Measurements from ENCODE around the gene SHC1.
A peak's percentile ranks its signal among the peaks of the same experiment; 100 is the strongest.

Gene SHC1

GRCh38 chr1:154956544-154956941 lies 14.0 kb downstream of the SHC1 start (continued):
- TF ChIP-seq, protein P1, sequence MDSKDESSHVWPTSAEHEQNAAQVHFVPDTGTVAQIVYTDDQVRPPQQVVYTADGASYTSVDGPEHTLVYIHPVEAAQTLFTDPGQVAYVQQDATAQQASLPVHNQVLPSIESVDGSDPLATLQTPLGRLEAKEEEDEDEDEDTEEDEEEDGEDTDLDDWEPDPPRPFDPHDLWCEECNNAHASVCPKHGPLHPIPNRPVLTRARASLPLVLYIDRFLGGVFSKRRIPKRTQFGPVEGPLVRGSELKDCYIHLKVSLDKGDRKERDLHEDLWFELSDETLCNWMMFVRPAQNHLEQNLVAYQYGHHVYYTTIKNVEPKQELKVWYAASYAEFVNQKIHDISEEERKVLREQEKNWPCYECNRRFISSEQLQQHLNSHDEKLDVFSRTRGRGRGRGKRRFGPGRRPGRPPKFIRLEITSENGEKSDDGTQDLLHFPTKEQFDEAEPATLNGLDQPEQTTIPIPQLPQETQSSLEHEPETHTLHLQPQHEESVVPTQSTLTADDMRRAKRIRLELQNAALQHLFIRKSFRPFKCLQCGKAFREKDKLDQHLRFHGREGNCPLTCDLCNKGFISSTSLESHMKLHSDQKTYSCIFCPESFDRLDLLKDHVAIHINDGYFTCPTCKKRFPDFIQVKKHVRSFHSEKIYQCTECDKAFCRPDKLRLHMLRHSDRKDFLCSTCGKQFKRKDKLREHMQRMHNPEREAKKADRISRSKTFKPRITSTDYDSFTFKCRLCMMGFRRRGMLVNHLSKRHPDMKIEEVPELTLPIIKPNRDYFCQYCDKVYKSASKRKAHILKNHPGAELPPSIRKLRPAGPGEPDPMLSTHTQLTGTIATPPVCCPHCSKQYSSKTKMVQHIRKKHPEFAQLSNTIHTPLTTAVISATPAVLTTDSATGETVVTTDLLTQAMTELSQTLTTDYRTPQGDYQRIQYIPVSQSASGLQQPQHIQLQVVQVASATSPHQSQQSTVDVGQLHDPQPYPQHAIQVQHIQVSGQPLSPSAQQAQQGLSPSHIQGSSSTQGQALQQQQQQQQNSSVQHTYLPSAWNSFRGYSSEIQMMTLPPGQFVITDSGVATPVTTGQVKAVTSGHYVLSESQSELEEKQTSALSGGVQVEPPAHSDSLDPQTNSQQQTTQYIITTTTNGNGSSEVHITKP (tag by site-specific recombination; IDR thresholded peaks at IDR 0.05), result no peak
- no peak for TF ChIP-seq ZEB2 (tag by site-specific recombination; IDR thresholded peaks at IDR 0.05)
- TF ChIP-seq, protein P2, sequence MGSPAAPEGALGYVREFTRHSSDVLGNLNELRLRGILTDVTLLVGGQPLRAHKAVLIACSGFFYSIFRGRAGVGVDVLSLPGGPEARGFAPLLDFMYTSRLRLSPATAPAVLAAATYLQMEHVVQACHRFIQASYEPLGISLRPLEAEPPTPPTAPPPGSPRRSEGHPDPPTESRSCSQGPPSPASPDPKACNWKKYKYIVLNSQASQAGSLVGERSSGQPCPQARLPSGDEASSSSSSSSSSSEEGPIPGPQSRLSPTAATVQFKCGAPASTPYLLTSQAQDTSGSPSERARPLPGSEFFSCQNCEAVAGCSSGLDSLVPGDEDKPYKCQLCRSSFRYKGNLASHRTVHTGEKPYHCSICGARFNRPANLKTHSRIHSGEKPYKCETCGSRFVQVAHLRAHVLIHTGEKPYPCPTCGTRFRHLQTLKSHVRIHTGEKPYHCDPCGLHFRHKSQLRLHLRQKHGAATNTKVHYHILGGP (tag by site-specific recombination; IDR thresholded peaks at IDR 0.05), result no peak
- 0 out of 2 replicates have a peak, but pooled peaks have one; percentile 9 for TF ChIP-seq ZNF600 (tag by site-specific recombination; IDR thresholded peaks at IDR 0.05)
- TF ChIP-seq ZNF433 (tag by site-specific recombination; IDR thresholded peaks at IDR 0.05; ENCODE audit: low read depth), result no peak
- TF ChIP-seq ZFP69B (tag by site-specific recombination; IDR thresholded peaks at IDR 0.05), result no peak

GRCh38 chr1:154955718-154956543 lies 14.6 kb downstream of the SHC1 start, which contains the start of gene PBXIP1:
Gene PBXIP1, minus strand, starts transcription at chr1:154956099. Its CDS starts 2,378 bp downstream, at chr1:154953721.
- CTCF ChIA-PET, result interaction anchor here (0.6 to 3.0 kb wide), 15 partner anchors 9 to 129 kb away, joined by 3 to 10 read pairs (median 5); partner anchors contain the start of genes ADAM15, FLAD1 and PMVK
- Histone ChIP-seq H3K27ac (ENCODE audit: extremely low read depth, low read depth, low read length) (no peak within 1 kb of the TSS), H3K4me1 (ENCODE audit: control insufficient read depth, insufficient read depth, low read length) (peaks cover 5% of the 10 kb centered on the region; the same call in 1 of the 2 replicates)
- TF ChIP-seq ZNF140 (tag by site-specific recombination; IDR thresholded peaks at IDR 0.05), result no peak
- TF ChIP-seq, protein P3, sequence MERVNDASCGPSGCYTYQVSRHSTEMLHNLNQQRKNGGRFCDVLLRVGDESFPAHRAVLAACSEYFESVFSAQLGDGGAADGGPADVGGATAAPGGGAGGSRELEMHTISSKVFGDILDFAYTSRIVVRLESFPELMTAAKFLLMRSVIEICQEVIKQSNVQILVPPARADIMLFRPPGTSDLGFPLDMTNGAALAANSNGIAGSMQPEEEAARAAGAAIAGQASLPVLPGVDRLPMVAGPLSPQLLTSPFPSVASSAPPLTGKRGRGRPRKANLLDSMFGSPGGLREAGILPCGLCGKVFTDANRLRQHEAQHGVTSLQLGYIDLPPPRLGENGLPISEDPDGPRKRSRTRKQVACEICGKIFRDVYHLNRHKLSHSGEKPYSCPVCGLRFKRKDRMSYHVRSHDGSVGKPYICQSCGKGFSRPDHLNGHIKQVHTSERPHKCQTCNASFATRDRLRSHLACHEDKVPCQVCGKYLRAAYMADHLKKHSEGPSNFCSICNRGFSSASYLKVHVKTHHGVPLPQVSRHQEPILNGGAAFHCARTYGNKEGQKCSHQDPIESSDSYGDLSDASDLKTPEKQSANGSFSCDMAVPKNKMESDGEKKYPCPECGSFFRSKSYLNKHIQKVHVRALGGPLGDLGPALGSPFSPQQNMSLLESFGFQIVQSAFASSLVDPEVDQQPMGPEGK (tag by site-specific recombination; IDR thresholded peaks at IDR 0.05), result peak; percentile 48; the same call in 1 of the 2 replicates
- TF ChIP-seq SP2 (tag by site-specific recombination; IDR thresholded peaks at IDR 0.05), result peak; percentile 91
- TF ChIP-seq ZNF76 (tag by site-specific recombination; IDR thresholded peaks at IDR 0.05; ENCODE audit: borderline replicate concordance, low read depth), result 0 out of 2 replicates have a peak, but pooled peaks have one; percentile 24
- 0 out of 2 replicates have a peak, but pooled peaks have one; percentile 29 for TF ChIP-seq ZXDB (tag by site-specific recombination; IDR thresholded peaks at IDR 0.05)
- TF ChIP-seq ZFP69B (tag by site-specific recombination; IDR thresholded peaks at IDR 0.05), result no peak
- peak; percentile 75 for TF ChIP-seq GLIS2 (tag by site-specific recombination; IDR thresholded peaks at IDR 0.05)
- TF ChIP-seq ZBTB20 (tag by site-specific recombination; IDR thresholded peaks at IDR 0.05), result peak; percentile 67
- peak; percentile 82 for TF ChIP-seq ZNF366 (tag by site-specific recombination; conservative IDR thresholded peaks at IDR 0.05)
- peak; percentile 13; the same call in 1 of the 2 replicates for TF ChIP-seq ZBTB8A (tag by site-specific recombination; IDR thresholded peaks at IDR 0.05)
- peak; percentile 20; the same call in 1 of the 2 replicates for TF ChIP-seq CTCF (tag by site-specific recombination; IDR thresholded peaks at IDR 0.05)
- TF ChIP-seq ZNF155 (tag by site-specific recombination; IDR thresholded peaks at IDR 0.05), result no peak
- TF ChIP-seq KLF9 (tag by site-specific recombination; IDR thresholded peaks at IDR 0.05; ENCODE audit: low read depth), result no peak
- 0 out of 2 replicates have a peak, but pooled peaks have one; percentile 1 for TF ChIP-seq SP7 (tag by site-specific recombination; IDR thresholded peaks at IDR 0.05)
- peak; percentile 92; the same call in 1 of the 2 replicates for TF ChIP-seq ZBTB17 (tag by site-specific recombination; IDR thresholded peaks at IDR 0.05)
- TF ChIP-seq, protein P1 (tag by site-specific recombination; IDR thresholded peaks at IDR 0.05), result peak; percentile 76
- TF ChIP-seq KLF10 (tag by site-specific recombination; IDR thresholded peaks at IDR 0.05), result peak; percentile 37; the same call in 1 of the 2 replicates
- peak; percentile 98 for TF ChIP-seq ZNF664 (tag by site-specific recombination; IDR thresholded peaks at IDR 0.05)

More at GRCh38 chr1:154955718-154956543, 14.6 kb downstream of the SHC1 start, which contains the start of gene PBXIP1:
- POLR2A ChIA-PET, result interaction anchor here (0.6 to 3.9 kb wide), 13 partner anchors 10 to 1228 kb away, joined by 3 to 41 read pairs (median 5); partner anchors contain the start of genes ADAM15, FLAD1, INTS3 and LENEP
- H3K36me3 ChIP-seq (ENCODE audit: control insufficient read depth in 2 of 2, insufficient read depth in 1 of 2, low read length in 2 of 2), result peaks cover 3 to 25% of the 10 kb centered on the region in 2 experiments
- peak within 1 kb of the TSS; percentile 59 for H3K4me3 ChIP-seq (ENCODE audit: low read depth, low read length)
- no peaks in the 10 kb centered on the region for H3K9me3 ChIP-seq (ENCODE audit: control insufficient read depth, insufficient read depth, low read depth, low read length)

All from HEK293 (cell line).